HTERT RPE-1 (cell line): ENCODE results near the gene HOXD9.

Experiments used
- in situ Hi-C: fragments of 300-500 bp; cut with MboI; formaldehyde crosslinking; loops from 4 replicates; pipeline ENCODE4 v1.14.3; 2020; ENCODE audit warnings: low sequenced_read_pairs

The HOXD9 gene

GRCh38 chr2:176096986-176097819 lies 25.3 kb upstream of the HOXD9 start:
- in situ Hi-C loops: loop anchor here (25.0 kb wide), 1 partner anchor 410 kb away; no protein-coding TSS in a partner anchor

GRCh38 chr2:176097820-176098365 lies 24.6 kb upstream of the HOXD9 start:
- in situ Hi-C loops: loop anchor here (25.0 kb wide), 1 partner anchor 411 kb away; no protein-coding TSS in a partner anchor

- in situ Hi-C loops: loop anchor here (25.0 kb wide), 1 partner anchor 411 kb away; no protein-coding TSS in a partner anchor
These were observed 24.0 kb upstream of the HOXD9 start for GRCh38 chr2:176098366-176099158.

- in situ Hi-C loops: loop anchor here (25.0 kb wide), 1 partner anchor 412 kb away; no protein-coding TSS in a partner anchor
These were observed 23.3 kb upstream of the HOXD9 start for GRCh38 chr2:176099159-176099727.

GRCh38 chr2:176099728-176100546 lies 22.6 kb upstream of the HOXD9 start, which contains the start of gene HOXD12:
HOXD12 (plus strand) TSS chr2:176099795; CDS start chr2:176099802, 7 bp downstream.
- in situ Hi-C loops: loop anchor here (25.0 kb wide), 1 partner anchor 413 kb away; no protein-coding TSS in a partner anchor

- in situ Hi-C loops: no loop called here
These were observed 21.9 kb upstream of the HOXD9 start for GRCh38 chr2:176100547-176101140.

GRCh38 chr2:176101216-176101830 lies 21.2 kb upstream of the HOXD9 start:
- in situ Hi-C loops: no loop called here

- in situ Hi-C loops: no loop called here
These were observed 20.7 kb upstream of the HOXD9 start for GRCh38 chr2:176101842-176102241.

- in situ Hi-C loops: no loop called here
These were observed 20.1 kb upstream of the HOXD9 start for GRCh38 chr2:176102309-176102866.

- in situ Hi-C loops: no loop called here
These were observed 19.3 kb upstream of the HOXD9 start for GRCh38 chr2:176103194-176103593.

GRCh38 chr2:176103742-176104315 lies 18.7 kb upstream of the HOXD9 start:
- in situ Hi-C loops: no loop called here

GRCh38 chr2:176104316-176105077 lies 18.0 kb upstream of the HOXD9 start:
- in situ Hi-C loops: no loop called here

- in situ Hi-C loops: no loop called here
These were observed 17.3 kb upstream of the HOXD9 start for GRCh38 chr2:176105078-176105729.

- in situ Hi-C loops: no loop called here
These were observed 16.6 kb upstream of the HOXD9 start for GRCh38 chr2:176105730-176106580.

- in situ Hi-C loops: no loop called here
These were observed 15.7 kb upstream of the HOXD9 start, which contains the start of gene HOXD11 for GRCh38 chr2:176106581-176107539. HOXD11 (plus strand) TSS chr2:176107280; CDS start chr2:176107356, 76 bp downstream.
